ENCODE data around the gene OR5K4. TPM values are rescaled to one million over a fixed set of nuclear protein-coding genes. Genes with fewer than 3 reads are reported as not detected.

Gene OR5K4
- total and polyA plus RNA-seq, 2 donors, result not detected

DNA sequence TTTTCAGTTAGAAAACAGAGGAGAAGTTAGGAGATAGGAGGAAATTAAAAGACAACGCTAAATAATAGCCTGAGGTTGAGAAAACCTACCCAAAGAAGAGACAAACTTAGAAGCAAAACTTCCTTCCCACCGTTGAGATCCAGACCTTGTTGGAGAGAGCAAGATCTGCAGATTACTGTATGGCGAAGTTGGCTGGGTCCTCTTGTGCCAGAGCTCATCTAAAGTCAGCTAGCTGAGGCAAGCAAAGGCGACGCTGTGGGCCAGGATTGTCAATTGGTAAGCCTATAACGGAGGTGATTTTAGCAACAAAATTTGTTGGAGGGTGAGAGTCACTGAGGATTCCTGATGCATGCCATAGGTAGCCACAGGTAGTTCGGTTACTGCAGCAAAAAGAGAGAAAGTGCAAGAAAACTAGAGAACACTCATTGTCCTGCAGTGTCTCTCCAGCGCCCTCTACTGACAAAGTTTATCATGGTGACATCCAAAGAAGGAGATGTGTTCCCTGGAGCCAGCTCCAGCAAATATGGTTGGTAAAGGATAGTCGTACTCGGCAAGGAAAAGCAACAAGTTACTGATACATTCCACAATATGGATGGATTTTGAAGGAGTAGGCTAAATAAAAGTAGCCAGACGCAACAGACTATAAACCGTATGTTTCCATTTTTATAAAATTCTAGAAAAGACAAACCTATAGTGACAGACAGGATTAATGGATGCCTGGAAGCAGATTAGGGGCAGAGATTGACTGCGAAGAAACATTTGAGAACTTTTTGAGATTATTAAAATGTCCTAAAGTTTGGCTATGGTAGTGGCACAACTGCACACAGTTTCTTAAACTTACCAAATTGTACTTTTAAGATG is 9.8 kb upstream of the OR5K4 start:
- no peaks in the 10 kb centered on the region for H3K4me1 ChIP-seq (ENCODE audit: insufficient read depth)
- no peak for DNase-seq (ENCODE audit: extremely low spot score)
- no peak overlapping the region for H3K4me3 ChIP-seq (ENCODE audit: low read depth, low read length)
- H3K27ac ChIP-seq (ENCODE audit: low read depth), result no peak overlapping the region
- WGBS, result 57% methylated on average over 13 of the region's 13 CpGs
- no peaks in the 10 kb centered on the region for H3K36me3 ChIP-seq (ENCODE audit: insufficient read depth)

DNA sequence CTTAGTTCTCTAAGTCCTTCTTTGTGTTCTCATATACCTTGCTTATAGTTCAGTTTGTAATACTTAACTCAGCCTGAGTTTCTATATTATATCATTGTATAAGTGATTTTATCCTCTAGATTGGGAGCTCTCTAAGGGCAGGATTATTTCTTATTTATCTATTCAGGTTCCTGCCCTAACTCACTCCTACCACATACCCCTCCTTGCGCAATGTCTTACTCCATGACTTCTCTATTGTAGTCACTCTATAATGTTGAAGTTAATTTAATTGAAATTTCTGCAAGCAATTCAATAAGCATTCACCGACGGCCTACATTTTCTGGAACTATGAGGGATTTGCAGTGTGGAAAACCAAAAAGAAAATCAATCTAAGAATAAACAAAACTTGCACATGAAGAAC is 3.6 kb upstream of the OR5K4 start:
- WGBS, result 91% methylated on average over 3 of the region's 3 CpGs
- H3K4me1 ChIP-seq (ENCODE audit: insufficient read depth), result no peaks in the 10 kb centered on the region
- no peaks in the 10 kb centered on the region for H3K36me3 ChIP-seq (ENCODE audit: insufficient read depth)
- no peak for DNase-seq (ENCODE audit: extremely low spot score)
- no peak overlapping the region for H3K4me3 ChIP-seq (ENCODE audit: low read depth, low read length)
- H3K27ac ChIP-seq (ENCODE audit: low read depth), result no peak overlapping the region

DNA sequence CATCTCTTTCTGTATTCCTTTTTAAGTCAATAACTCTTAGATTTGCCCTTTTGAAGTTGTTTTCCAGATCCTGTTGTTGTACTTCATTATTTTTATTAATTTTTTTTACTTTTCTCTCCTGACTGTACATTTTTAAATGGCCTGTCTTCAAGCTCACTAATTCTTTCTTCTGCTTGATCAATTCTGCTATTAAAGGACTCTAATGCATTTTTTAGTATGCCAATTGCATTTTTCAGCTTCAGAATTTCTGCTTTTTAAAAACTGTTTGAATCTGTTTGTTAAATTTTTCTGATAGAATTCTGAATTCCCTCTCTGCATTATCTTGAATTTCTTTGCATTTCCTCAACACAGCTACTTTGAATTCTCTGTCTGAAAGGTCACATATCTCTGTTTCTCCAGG is 5.6 kb downstream of the OR5K4 start:
- Histone ChIP-seq H3K4me1 (ENCODE audit: insufficient read depth) (no peaks in the 10 kb centered on the region), H3K4me3 (ENCODE audit: low read depth, low read length) (no peak overlapping the region), H3K27ac (ENCODE audit: low read depth) (no peak overlapping the region), H3K36me3 (ENCODE audit: insufficient read depth) (no peaks in the 10 kb centered on the region)
- no peak for DNase-seq (ENCODE audit: extremely low spot score)

DNA sequence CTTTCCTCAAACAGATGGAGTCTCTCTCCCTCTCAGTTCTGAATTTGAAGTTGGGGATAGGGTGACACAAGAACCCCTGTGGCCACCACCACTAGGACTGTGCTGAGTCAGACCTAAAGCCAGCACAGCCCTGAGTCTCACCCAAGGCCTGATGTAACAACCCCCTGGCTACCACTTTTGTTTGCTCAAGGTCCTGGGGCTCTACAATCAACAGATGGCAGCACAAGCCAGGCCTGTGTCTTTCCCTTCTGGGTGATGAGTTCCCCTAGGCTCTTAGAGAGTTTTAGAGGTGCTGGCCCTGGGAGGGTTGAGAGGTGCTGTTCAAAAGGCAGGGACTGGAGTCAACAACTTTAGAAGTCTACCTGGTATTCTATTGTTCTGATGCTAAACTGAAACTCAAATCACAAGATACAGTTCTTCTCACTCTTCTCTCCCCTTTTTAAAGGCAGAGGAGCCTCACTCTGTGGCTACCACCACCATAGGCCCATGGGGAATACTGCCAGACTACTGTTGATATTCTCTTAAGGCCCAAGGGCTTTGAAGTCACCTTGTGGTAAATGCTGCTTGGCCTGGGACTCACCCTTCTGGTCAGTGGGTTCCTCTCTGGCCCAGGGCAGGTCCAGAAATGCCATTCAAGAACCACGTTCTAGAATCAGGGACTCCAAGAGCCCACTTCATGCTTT is 6.5 kb downstream of the OR5K4 start:
- WGBS, result 41% methylated on average over 1 of the region's 1 CpG

DNA sequence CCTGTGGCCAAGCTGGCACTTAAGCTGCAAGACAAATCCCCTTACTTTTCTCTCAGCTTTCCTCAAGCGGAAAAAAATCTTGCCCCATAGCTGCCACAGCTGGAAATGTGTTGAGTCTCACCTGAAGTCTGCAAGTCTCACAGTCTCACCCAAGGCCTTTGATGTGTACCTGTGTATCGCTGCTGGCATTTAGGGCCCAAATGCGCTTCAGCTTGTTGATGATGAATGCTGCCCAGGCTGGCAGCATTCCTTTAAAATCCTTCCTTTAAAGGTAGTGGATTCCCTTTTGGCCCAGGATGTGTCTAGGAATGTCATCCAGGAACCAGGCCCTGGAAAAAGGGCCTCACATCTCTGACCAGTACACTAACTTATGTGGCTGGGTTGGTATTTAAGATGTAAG is 7.0 kb downstream of the OR5K4 start:
- WGBS, result 94% methylated on average over 3 of the region's 3 CpGs
- H3K27ac ChIP-seq (ENCODE audit: low read depth), result no peak overlapping the region

More for the DNA sequence above, 6.5 kb downstream of the OR5K4 start:
- no peaks in the 10 kb centered on the region for H3K36me3 ChIP-seq (ENCODE audit: insufficient read depth)
- H3K4me1 ChIP-seq (ENCODE audit: insufficient read depth), result no peaks in the 10 kb centered on the region
- DNase-seq (ENCODE audit: extremely low spot score), result no peak
- no peak overlapping the region for H3K4me3 ChIP-seq (ENCODE audit: low read depth, low read length)
- H3K27ac ChIP-seq (ENCODE audit: low read depth), result no peak overlapping the region

DNA sequence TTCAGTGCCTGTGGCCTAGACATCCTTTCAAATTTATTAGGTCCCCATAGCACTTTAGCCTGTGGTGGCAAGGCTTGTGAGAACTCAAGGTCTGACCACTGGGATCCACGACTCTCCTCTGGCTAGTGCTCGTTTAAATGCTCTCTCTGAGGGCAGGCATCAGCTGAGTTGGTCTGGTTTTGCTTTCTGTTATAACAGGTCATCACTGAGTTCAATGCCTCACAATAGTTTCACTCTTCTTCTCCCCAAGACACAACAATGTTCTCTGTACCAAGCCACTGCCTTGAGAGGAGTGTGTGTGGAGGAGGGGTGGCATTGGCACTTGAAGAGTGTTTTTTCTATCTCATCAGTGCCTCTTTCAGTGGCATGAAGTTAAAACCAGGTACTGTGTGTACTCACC is 7.6 kb downstream of the OR5K4 start:
- H3K4me3 ChIP-seq (ENCODE audit: low read depth, low read length), result no peak overlapping the region
- WGBS, result 64% methylated on average over 2 of the region's 2 CpGs

More for the DNA sequence above, 7.0 kb downstream of the OR5K4 start:
- no peak overlapping the region for H3K4me3 ChIP-seq (ENCODE audit: low read depth, low read length)
- no peaks in the 10 kb centered on the region for H3K4me1 ChIP-seq (ENCODE audit: insufficient read depth)
- no peak for DNase-seq (ENCODE audit: extremely low spot score)
- no peaks in the 10 kb centered on the region for H3K36me3 ChIP-seq (ENCODE audit: insufficient read depth)

DNA sequence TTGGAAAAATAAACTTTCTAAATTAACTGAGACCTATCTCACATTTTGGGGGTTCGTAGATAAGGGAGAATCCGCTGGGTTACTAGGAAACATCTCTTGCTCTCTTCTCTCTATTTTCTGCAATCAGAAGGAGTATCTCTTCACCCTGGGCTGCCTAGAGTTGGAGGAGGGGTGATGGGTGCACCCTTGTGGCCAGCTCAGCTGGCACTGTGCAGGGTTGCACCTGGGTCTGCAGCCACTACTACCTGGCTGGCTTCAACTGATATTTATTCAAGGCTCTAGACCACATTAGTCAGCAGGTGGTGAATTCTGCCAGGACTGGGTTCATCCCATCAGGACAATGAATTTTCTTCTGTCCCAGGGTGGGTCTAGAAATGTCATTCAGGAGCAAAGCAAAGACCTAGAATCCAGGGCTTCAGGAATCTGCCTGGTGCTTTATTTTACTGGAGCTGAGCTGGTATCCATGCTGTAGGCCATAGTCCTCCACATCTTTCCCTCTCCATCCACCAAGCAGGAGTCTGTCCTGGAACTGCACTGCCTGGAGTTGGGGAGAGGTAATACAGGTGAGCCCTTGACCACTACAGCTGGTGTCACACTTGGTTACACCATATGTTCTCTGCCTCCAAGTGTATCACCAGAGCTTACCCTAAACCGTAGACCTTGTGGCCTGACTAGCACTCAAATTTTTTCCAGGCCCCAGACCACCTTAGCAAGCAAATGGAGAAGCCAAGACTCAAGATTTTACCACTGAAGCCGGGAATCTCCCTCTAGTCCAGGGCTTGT is 14.0 kb downstream of the OR5K4 start:
- H3K27ac ChIP-seq (ENCODE audit: low read depth), result no peak overlapping the region
- H3K36me3 ChIP-seq (ENCODE audit: insufficient read depth), result no peaks in the 10 kb centered on the region
- 75% methylated on average over 4 of the region's 4 CpGs for WGBS
- DNase-seq (ENCODE audit: extremely low spot score), result no peak
- no peak overlapping the region for H3K4me3 ChIP-seq (ENCODE audit: low read depth, low read length)
- H3K4me1 ChIP-seq (ENCODE audit: insufficient read depth), result no peaks in the 10 kb centered on the region

More for the DNA sequence above, 7.6 kb downstream of the OR5K4 start:
- DNase-seq (ENCODE audit: extremely low spot score), result no peak
- no peak overlapping the region for H3K27ac ChIP-seq (ENCODE audit: low read depth)
- no peaks in the 10 kb centered on the region for H3K36me3 ChIP-seq (ENCODE audit: insufficient read depth)
- no peaks in the 10 kb centered on the region for H3K4me1 ChIP-seq (ENCODE audit: insufficient read depth)

DNA sequence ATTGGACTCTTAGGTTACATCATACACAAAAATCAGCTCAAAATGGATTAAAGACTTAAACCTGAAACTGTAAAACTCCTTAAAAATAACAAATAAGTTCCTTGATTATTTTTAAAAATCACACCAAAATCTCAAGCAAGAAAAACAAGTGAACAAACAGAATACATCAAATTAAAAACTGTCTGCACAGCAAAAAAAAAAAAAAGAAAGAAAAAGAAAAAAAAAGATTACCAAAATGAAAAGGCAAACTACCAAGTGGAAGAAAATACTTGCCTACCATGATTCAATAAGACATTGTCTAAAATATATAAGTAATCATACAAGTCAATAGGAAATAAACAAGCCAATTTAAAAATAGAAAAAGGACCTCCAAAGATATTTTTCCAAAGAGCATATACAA is 17.5 kb downstream of the OR5K4 start:
- no peak for DNase-seq (ENCODE audit: extremely low spot score)
- Histone ChIP-seq H3K4me3 (ENCODE audit: low read depth, low read length) (no peak overlapping the region), H3K4me1 (ENCODE audit: insufficient read depth) (no peaks in the 10 kb centered on the region), H3K36me3 (ENCODE audit: insufficient read depth) (no peaks in the 10 kb centered on the region), H3K27ac (ENCODE audit: low read depth) (no peak overlapping the region)

DNA sequence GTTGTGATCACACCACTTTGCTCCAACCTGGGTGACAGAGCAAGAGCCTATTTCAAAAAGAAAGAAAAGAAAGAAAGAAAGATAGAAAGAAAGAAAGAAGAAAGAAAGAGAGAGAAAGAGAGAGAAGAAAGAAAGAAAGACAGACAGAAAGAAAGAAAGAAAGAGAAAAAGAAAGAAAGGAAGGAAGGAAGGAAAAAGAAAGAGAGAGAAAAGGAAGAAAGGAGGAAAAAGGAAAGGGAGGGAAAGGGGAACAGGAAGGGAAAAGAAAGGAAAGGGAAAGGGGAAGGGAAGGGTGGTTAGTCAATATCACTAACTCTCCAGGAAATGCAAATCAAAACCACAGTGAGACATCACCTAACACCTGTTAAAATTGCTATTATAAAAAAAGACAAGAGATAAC is 18.2 kb downstream of the OR5K4 start:
- no peaks in the 10 kb centered on the region for H3K4me1 ChIP-seq (ENCODE audit: insufficient read depth)
- H3K36me3 ChIP-seq (ENCODE audit: insufficient read depth), result no peaks in the 10 kb centered on the region
- DNase-seq (ENCODE audit: extremely low spot score), result no peak
- H3K27ac ChIP-seq (ENCODE audit: low read depth), result no peak overlapping the region
- H3K4me3 ChIP-seq (ENCODE audit: low read depth, low read length), result no peak overlapping the region

DNA sequence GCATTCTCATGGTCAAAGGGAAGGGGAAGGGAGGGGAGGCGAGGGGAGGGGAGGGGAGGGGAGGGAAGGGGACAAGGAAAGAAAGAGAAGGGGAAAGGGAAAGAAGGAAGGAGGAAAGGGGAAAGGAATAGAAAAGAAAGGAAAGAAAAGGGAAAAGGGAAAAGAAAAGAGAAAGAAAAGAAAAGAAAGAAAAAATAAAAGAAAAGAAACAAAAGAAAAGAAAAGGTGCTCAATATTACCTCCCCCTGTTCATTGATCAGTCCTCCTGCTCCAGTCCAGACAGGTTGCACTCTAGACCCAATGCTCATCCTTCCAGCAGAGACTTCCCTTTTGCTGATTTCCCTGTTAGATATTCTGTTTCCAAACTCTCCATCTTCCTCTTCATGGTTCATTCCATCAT is 18.8 kb downstream of the OR5K4 start:
- no peaks in the 10 kb centered on the region for H3K4me1 ChIP-seq (ENCODE audit: insufficient read depth)
- no peak overlapping the region for H3K4me3 ChIP-seq (ENCODE audit: low read depth, low read length)
- H3K27ac ChIP-seq (ENCODE audit: low read depth), result no peak overlapping the region
- no peak for DNase-seq (ENCODE audit: extremely low spot score)
- no peaks in the 10 kb centered on the region for H3K36me3 ChIP-seq (ENCODE audit: insufficient read depth)
- WGBS, result 75% methylated on average over 1 of the region's 1 CpG

DNA sequence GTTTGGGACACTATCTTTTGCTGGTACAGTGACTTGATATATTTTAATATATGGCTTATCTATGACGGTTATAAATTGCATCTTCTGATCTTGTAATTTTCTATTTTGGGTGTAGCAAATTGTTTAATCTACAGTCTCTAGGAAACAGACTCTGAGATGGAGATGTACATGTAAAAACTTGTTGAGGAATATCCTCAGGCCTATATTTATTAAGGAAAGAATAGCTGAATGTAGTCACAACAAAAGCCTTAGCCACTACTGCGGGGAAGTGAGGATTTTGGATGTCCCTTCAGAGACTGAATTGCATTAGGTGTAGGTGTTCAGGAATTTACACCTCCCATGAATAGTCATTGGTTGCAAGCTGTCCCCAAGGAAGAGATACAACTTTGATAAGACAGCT is 23.0 kb downstream of the OR5K4 start:
- Histone ChIP-seq H3K27ac (ENCODE audit: low read depth) (no peak overlapping the region), H3K36me3 (ENCODE audit: insufficient read depth) (no peaks in the 10 kb centered on the region), H3K4me1 (ENCODE audit: insufficient read depth) (no peaks in the 10 kb centered on the region), H3K4me3 (ENCODE audit: low read depth, low read length) (no peak overlapping the region)
- DNase-seq (ENCODE audit: extremely low spot score), result no peak
- 41% methylated on average over 2 of the region's 2 CpGs for WGBS

DNA sequence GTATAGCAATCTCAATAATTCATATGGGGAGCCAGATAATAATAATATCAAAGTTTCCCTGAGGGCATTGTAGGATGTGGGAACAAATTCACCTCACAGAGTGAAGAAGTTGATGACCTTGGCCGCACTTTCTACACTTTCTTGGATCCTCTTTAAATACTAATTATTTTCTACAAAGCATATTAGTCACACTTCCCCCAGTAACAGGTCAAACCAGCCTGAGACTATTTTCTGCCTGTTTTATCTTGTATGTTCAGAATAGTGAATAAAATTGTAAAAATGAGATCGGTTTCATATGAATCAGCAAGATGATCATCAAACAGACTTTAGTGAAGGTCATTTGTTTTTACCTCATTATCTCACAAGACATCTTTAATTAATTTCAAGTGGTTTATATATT is 34.5 kb downstream of the OR5K4 start:
- no peaks in the 10 kb centered on the region for H3K4me1 ChIP-seq (ENCODE audit: insufficient read depth)
- WGBS, result 80% methylated on average over 2 of the region's 2 CpGs
- H3K27ac ChIP-seq (ENCODE audit: low read depth), result no peak overlapping the region
- H3K4me3 ChIP-seq (ENCODE audit: low read depth, low read length), result no peak overlapping the region
- no peaks in the 10 kb centered on the region for H3K36me3 ChIP-seq (ENCODE audit: insufficient read depth)
- DNase-seq (ENCODE audit: extremely low spot score), result no peak

DNA sequence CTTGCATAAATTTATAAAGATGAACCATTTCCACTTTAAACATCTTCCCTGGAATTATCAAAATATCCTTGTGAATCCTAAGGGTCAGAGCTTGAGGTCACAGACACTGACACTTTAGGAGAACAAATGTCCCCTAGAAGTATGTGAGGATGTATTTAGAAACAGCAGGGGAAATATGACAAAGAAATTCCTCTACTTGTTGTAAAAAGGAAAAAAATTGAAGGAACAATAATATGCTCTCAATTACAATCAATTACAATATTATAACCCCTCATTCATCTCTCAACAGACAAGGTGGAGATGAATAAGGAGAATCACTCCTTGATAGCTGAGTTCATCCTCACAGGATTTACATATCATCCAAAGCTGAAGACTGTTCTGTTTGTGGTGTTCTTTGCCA is 36.7 kb downstream of the OR5K4 start, which contains the start of gene OR5K3:
TSS of gene OR5K3 (plus strand) at position 301 of the 400 bp plus-strand sequence. CDS start at position 301, 0 bp downstream.
- DNase-seq (ENCODE audit: extremely low spot score), result no peak
- Histone ChIP-seq H3K27ac (ENCODE audit: low read depth) (no peak within 1 kb of the TSS), H3K4me3 (ENCODE audit: low read depth, low read length) (no peak within 1 kb of the TSS), H3K4me1 (ENCODE audit: insufficient read depth) (no peaks in the 10 kb centered on the region), H3K36me3 (ENCODE audit: insufficient read depth) (no peaks in the 10 kb centered on the region)

DNA sequence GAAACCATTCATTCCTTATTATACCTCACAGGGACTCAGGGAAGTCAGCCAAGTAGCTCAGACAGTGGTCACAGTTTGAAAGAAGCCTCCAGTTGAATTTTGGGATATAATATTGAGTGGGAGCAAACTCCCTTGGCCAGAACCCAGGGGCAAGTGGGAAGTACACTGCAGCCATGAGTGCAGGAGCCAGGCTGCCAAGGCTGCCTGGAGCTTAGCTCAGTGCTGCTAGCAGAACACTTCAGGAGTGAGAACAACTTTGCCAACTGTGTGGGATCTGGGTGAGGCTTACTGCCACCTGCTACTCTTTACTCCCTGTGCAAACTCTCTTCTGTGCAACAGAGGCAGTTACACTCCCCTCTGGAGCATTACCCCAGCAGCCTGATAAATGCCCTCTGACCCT is 41.4 kb downstream of the OR5K4 start:
- Histone ChIP-seq H3K36me3 (ENCODE audit: insufficient read depth) (no peaks in the 10 kb centered on the region), H3K4me1 (ENCODE audit: insufficient read depth) (no peaks in the 10 kb centered on the region), H3K4me3 (ENCODE audit: low read depth, low read length) (no peak overlapping the region), H3K27ac (ENCODE audit: low read depth) (no peak overlapping the region)
- no peak for DNase-seq (ENCODE audit: extremely low spot score)
